ENCODE results near the gene HNRNPAB.

The HNRNPAB gene

DNA sequence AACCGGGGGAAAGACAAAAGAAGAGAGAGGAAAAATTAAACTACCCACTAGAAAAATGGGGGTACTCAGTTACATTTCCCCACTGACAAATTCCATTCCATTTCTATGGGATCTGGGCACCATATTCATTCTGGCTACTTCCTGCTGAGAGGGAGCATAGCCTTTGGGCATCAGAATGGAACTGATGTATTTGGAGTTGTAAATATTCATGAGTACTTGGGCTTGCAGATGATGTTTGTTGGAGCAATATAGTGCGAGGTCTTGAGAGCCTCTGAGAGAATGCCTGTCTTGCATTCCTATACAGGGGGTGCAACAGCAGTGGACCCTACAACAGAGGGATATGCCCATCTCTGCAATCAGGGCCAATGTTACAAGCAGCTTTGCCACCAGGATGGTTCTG lies 33.9 kb upstream of the HNRNPAB start:
- no peak overlapping the region for H3K4me3 ChIP-seq (ENCODE audit: low read length, poor library complexity, severe bottlenecking)

DNA sequence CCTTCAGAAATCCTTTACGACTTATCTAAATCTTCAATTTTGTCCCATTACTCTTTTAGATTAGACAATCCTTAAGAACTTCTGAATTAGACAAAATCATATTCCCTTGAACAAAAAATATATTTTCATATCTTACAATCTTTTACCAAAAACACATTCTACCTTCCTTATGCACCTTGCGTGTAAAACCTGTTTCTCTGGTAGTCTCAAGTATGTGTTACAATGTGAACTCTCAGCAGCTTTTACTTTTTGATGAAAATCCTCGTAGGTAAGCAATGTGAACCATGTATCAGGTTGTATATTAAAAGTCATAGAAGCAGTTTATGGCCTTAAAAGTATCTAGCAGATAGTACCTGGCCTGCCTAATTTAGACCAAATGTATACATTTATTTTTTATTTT lies 29.9 kb upstream of the HNRNPAB start:
- no peak overlapping the region for H3K9ac ChIP-seq (ENCODE audit: low read depth, low read length, poor library complexity, severe bottlenecking)
- no peaks in the 10 kb centered on the region for H3F3A ChIP-seq (ENCODE audit: low read depth)
- no peak overlapping the region for H2AFZ ChIP-seq (ENCODE audit: low read length)
- H3K36me3 ChIP-seq (ENCODE audit: insufficient read depth, low read length): no peaks in the 10 kb centered on the region
- H4K20me1 ChIP-seq (ENCODE audit: insufficient read depth, low read length, poor library complexity, severe bottlenecking): no peaks in the 10 kb centered on the region
- H3K4me2 ChIP-seq (ENCODE audit: low read depth, low read length, poor library complexity, severe bottlenecking): no peak overlapping the region
- H3K4me3 ChIP-seq (ENCODE audit: low read length, poor library complexity, severe bottlenecking): no peak overlapping the region
- peaks cover 4% of the 10 kb centered on the region for H3K4me1 ChIP-seq (ENCODE audit: insufficient read depth, low read length, poor library complexity, severe bottlenecking)
- H3K9me2 ChIP-seq (replicated peaks; ENCODE audit: low read depth, low read length): no peaks in the 10 kb centered on the region
- no peak for TF ChIP-seq EZH2phosphoT487 (IDR thresholded peaks at IDR 0.05; ENCODE audit: borderline replicate concordance)
- TF ChIP-seq, protein P1, sequence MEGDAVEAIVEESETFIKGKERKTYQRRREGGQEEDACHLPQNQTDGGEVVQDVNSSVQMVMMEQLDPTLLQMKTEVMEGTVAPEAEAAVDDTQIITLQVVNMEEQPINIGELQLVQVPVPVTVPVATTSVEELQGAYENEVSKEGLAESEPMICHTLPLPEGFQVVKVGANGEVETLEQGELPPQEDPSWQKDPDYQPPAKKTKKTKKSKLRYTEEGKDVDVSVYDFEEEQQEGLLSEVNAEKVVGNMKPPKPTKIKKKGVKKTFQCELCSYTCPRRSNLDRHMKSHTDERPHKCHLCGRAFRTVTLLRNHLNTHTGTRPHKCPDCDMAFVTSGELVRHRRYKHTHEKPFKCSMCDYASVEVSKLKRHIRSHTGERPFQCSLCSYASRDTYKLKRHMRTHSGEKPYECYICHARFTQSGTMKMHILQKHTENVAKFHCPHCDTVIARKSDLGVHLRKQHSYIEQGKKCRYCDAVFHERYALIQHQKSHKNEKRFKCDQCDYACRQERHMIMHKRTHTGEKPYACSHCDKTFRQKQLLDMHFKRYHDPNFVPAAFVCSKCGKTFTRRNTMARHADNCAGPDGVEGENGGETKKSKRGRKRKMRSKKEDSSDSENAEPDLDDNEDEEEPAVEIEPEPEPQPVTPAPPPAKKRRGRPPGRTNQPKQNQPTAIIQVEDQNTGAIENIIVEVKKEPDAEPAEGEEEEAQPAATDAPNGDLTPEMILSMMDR (conservative IDR thresholded peaks at IDR 0.05; ENCODE audit: low read length): no peak
- H3K27me3 ChIP-seq (ENCODE audit: insufficient read depth, low read length, poor library complexity, severe bottlenecking): no peaks in the 10 kb centered on the region
- no peaks in the 10 kb centered on the region for H3K9me3 ChIP-seq (ENCODE audit: insufficient read depth, low read depth, low read length)
- no peaks in the 10 kb centered on the region for H3K79me2 ChIP-seq (ENCODE audit: insufficient read depth, low read length)

More for the DNA sequence above, 33.9 kb upstream of the HNRNPAB start:
- Histone ChIP-seq H3F3A (ENCODE audit: low read depth) (no peaks in the 10 kb centered on the region), H3K79me2 (ENCODE audit: insufficient read depth, low read length) (no peaks in the 10 kb centered on the region), H3K9ac (ENCODE audit: low read depth, low read length, poor library complexity, severe bottlenecking) (no peak overlapping the region), H3K9me3 (ENCODE audit: insufficient read depth, low read depth, low read length) (no peaks in the 10 kb centered on the region), H4K20me1 (ENCODE audit: insufficient read depth, low read length, poor library complexity, severe bottlenecking) (no peaks in the 10 kb centered on the region), H3K4me1 (ENCODE audit: insufficient read depth, low read length, poor library complexity, severe bottlenecking) (no peaks in the 10 kb centered on the region), H3K4me2 (ENCODE audit: low read depth, low read length, poor library complexity, severe bottlenecking) (no peak overlapping the region), H2AFZ (ENCODE audit: low read length) (no peak overlapping the region), H3K27me3 (ENCODE audit: insufficient read depth, low read length, poor library complexity, severe bottlenecking) (no peaks in the 10 kb centered on the region), H3K9me2 (replicated peaks; ENCODE audit: low read depth, low read length) (no peaks in the 10 kb centered on the region), H3K36me3 (ENCODE audit: insufficient read depth, low read length) (no peaks in the 10 kb centered on the region)
- TF ChIP-seq EZH2phosphoT487 (IDR thresholded peaks at IDR 0.05; ENCODE audit: borderline replicate concordance): no peak
- TF ChIP-seq, protein P1 (conservative IDR thresholded peaks at IDR 0.05; ENCODE audit: low read length): no peak

DNA sequence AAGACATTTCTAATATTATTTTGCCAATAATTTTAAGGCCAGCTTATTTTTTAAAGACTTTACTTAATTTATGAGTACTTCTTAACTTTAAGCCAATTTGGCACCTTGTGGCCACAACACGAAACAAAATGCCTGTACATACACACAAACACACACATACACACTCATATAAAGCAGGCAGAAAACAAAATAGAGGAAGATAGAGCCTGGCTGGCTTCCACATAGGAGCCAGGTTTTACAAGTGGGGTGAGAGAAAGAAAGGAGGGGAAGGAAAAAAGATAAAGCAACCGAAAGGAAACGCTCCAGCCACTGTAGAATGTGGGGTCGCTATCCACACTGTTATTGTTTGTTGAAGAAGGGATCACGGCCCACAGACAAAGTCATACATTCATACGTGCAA lies 27.5 kb upstream of the HNRNPAB start:
- Histone ChIP-seq H3K4me1 (ENCODE audit: insufficient read depth, low read length, poor library complexity, severe bottlenecking) (peaks cover 5% of the 10 kb centered on the region), H3F3A (ENCODE audit: low read depth) (no peaks in the 10 kb centered on the region), H3K36me3 (ENCODE audit: insufficient read depth, low read length) (no peaks in the 10 kb centered on the region), H3K9ac (ENCODE audit: low read depth, low read length, poor library complexity, severe bottlenecking) (no peak overlapping the region), H4K20me1 (ENCODE audit: insufficient read depth, low read length, poor library complexity, severe bottlenecking) (no peaks in the 10 kb centered on the region), H3K79me2 (ENCODE audit: insufficient read depth, low read length) (no peaks in the 10 kb centered on the region), H3K9me2 (replicated peaks; ENCODE audit: low read depth, low read length) (no peaks in the 10 kb centered on the region), H3K27me3 (ENCODE audit: insufficient read depth, low read length, poor library complexity, severe bottlenecking) (no peaks in the 10 kb centered on the region), H3K9me3 (ENCODE audit: insufficient read depth, low read depth, low read length) (no peaks in the 10 kb centered on the region), H2AFZ (ENCODE audit: low read length) (no peak overlapping the region), H3K4me3 (ENCODE audit: low read length, poor library complexity, severe bottlenecking) (no peak overlapping the region), H3K4me2 (ENCODE audit: low read depth, low read length, poor library complexity, severe bottlenecking) (no peak overlapping the region)
- no peak for TF ChIP-seq EZH2phosphoT487 (IDR thresholded peaks at IDR 0.05; ENCODE audit: borderline replicate concordance)
- TF ChIP-seq, protein P1 (conservative IDR thresholded peaks at IDR 0.05; ENCODE audit: low read length): no peak
